CD4-positive, alpha-beta T cell (primary cell): ENCODE data around the gene PGK1. TPM values are rescaled to one million over a fixed set of nuclear protein-coding genes. Genes with fewer than 3 reads are reported as not detected.
A peak's percentile ranks its signal among the peaks of the same experiment; 100 is the strongest.

Experiments used
- ATAC-seq: fragments of 200-7000 bp; cut with Tn5 transposase; one replicate; pipeline ENCODE4 v1.10.0; 2022; ENCODE audit warnings: mild to moderate bottlenecking; ENCODE audit not compliant: poor library complexity
- CTCF ChIA-PET: fragments of 350-600 bp; sonication (Branson Sonifier 250); formaldehyde crosslinking; loops from one replicate; lab custom pipeline; 2021; ENCODE audit warnings: antibody characterized with exemption, inconsistent platforms; lab: Charles Lee
- POLR2A ChIA-PET: fragments of 350-600 bp; sonication (Branson Sonifier 250); formaldehyde crosslinking; loops from one replicate; lab custom pipeline; 2021; ENCODE audit warnings: antibody characterized with exemption, inconsistent platforms; lab: Charles Lee
- DNase-seq, 14 experiments: peaks; one replicate each; pipeline ENCODE4 v3.0.0-alpha.2; 2013 to 2020; ENCODE audit warnings: mixed read lengths in 2 of 14
- H3K27ac ChIP-seq, 2 donors: one replicate each; pipeline versions ENCODE4 v1.5.1 to v1.7.0; 2013; ENCODE audit warnings: low read length in 2 of 2, low read depth in 1 of 2, mild to moderate bottlenecking in 1 of 2
- H3K27me3 ChIP-seq, 2 experiments: 1 replicate in 1 of 2; 2 replicates in 1 of 2; pipeline versions ENCODE4 v1.6.1 to v1.7.0; 2013; ENCODE audit warnings: low read length in 2 of 2, control low read depth in 1 of 2, mild to moderate bottlenecking in 1 of 2, moderate library complexity in 1 of 2; ENCODE audit not compliant: insufficient read depth in 2 of 2, control insufficient read depth in 1 of 2
- H3K36me3 ChIP-seq: one replicate; pipeline ENCODE4 v1.6.1; 2013; ENCODE audit warnings: low read length, control low read depth; ENCODE audit not compliant: insufficient read depth
- H3K4me1 ChIP-seq: one replicate; pipeline ENCODE4 v1.6.1; 2013; ENCODE audit warnings: low read length, control low read depth; ENCODE audit not compliant: insufficient read depth
- H3K4me3 ChIP-seq: one replicate; pipeline ENCODE4 v1.5.1; 2013; ENCODE audit warnings: mild to moderate bottlenecking, low read length, moderate library complexity
- H3K9me3 ChIP-seq, 2 experiments: 1 replicate in 1 of 2; 2 replicates in 1 of 2; pipeline versions ENCODE4 v1.6.1 to v1.7.0; 2013; ENCODE audit warnings: low read length in 2 of 2, mild to moderate bottlenecking in 2 of 2, control low read depth in 1 of 2, moderate library complexity in 1 of 2; ENCODE audit not compliant: control insufficient read depth in 1 of 2, insufficient read depth in 1 of 2
- H3K27ac Mint-ChIP-seq: one replicate; pipeline ENCODE4 v1.8.0; 2020; ENCODE audit warnings: mixed read lengths
- H3K27me3 Mint-ChIP-seq: one replicate; pipeline ENCODE4 v1.8.0; 2021; ENCODE audit warnings: mixed read lengths
- H3K36me3 Mint-ChIP-seq: one replicate; pipeline ENCODE4 v1.8.0; 2021; ENCODE audit warnings: low read depth, mixed read lengths
- H3K4me1 Mint-ChIP-seq: one replicate; pipeline ENCODE4 v1.8.0; 2021; ENCODE audit warnings: low read depth, mixed read lengths
- H3K4me3 Mint-ChIP-seq: one replicate; pipeline ENCODE4 v1.8.0; 2020; ENCODE audit warnings: mild to moderate bottlenecking, mixed read lengths
- H3K9me3 Mint-ChIP-seq: one replicate; pipeline ENCODE4 v1.8.0; 2020; ENCODE audit warnings: mixed read lengths
- CTCF ChIP-seq: fragments of 200-600 bp; IDR thresholded peaks from one replicate; pipeline ENCODE4 v1.8.0; 2022; ENCODE audit warnings: antibody characterized with exemption, mild to moderate bottlenecking
- intact Hi-C, 2 experiments: fragments of 100-400 bp; cut with DNase I in 1 of 2; cut with micrococcal nuclease in 1 of 2; formaldehyde crosslinking; loops; one replicate each; pipeline versions ENCODE4 v1.15.1 to v1.9.0; 2023 to 2025; cut with DNase I, micrococcal nuclease
- total RNA-seq, 174 experiments: library from RNA in 2 of 174; stranded (reverse) in 2 of 174; gene quantifications; one replicate each; pipeline ENCODE4 v1.2.3 and lab custom pipeline; 2021 to 2026

The PGK1 gene
- total RNA-seq, 2 experiments from 2014 or later = 267 to 281 TPM

DNA sequence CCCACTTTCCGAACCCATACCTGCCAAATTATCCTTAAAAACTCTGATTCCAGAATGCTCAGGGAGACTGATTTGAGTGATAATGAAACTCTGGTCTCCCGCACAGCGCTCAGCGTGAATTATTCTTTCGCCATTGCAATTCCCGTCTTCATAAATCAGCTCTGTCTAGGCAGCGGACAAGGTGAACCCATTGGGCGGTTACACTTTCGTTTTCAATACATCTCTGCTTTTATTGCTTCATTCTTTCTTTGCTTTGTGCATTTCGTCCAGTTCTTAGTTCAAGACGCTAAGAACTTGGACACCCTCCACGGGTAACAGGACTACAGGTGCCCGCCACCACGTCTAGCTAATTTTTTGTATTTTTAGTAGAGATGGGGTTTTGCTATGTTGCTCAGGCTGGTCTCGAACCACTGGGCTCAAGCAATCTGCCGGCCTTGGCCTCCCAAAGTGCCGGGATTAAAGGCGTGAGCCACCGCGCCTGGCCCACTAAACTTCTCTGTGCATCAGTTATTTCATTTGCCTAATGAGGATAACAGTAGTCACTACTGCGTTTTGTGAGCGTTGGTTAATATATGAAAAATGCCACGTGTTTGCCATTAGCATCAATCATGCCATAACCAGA is 936 bp upstream of the PGK1 start:
- intact Hi-C loops = loop anchor here (5.0 to 10.0 kb wide), 4 partner anchors 58 to 412 kb away; partner anchors contain the start of genes ATRX (in 1 of the 2), COX7B (in 1 of the 2) and MAGT1 (in 1 of the 2)
- H3K27ac Mint-ChIP-seq = peak overlapping the region; percentile 99

DNA sequence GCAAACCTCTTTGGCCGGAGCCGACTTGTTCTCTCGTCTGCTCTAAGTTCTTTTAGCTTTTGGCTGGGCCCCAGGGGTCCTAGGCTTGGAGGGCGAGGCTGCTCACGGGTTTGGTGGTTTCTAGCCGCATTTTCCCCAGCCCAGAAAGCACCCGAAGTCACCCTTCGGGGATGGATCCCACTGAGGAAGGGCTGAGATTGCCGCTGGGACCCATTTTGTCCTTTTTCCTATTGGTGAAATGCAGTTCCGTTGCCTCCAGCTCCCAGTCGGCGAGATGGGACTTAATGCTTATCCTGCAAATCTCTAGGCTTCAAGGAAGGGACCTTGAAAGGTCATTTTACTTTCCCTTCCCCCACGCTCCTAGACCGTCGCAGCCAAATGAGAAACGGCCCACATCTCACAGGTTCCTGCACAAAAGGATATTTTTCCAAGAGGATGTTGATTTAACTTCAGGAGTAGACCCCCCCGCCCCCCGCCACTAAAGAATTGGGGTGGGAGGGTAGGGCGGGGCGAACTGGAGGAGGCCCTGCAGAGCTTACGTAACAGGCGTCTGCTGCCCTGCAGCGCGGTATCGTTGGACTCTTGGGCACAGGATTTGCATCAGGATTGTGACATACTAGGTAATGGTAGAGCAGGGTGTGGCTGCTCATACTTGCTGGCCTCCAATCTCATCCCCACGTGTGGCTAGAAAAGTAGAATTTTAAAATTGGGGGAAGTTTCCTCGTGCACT is 564 bp downstream of the PGK1 start:
- TF ChIP-seq CTCF = no peak
- DNase-seq = peak in 9 of 14 experiments; percentile 2 to 63 (median 23)
- H3K9me3 ChIP-seq = no peaks in the 10 kb centered on the region
- peak overlapping the region; percentile 98 for H3K4me3 ChIP-seq
- Mint-ChIP-seq H3K27me3 (no peaks in the 10 kb centered on the region), H3K4me1 (peaks cover 68% of the 10 kb centered on the region), H3K4me3 (peak overlapping the region; percentile 98), H3K9me3 (no peaks in the 10 kb centered on the region), H3K27ac (peak overlapping the region; percentile 99), H3K36me3 (peaks cover 45% of the 10 kb centered on the region)
- intact Hi-C loops = loop anchor here (5.0 to 10.0 kb wide), 6 partner anchors 32 to 410 kb away; partner anchors contain the start of genes ATRX (in 1 of the 2), COX7B (in 1 of the 2) and MAGT1 (in 1 of the 2)
- ATAC-seq = no peak
- H3K36me3 ChIP-seq = peaks cover 6% of the 10 kb centered on the region
- POLR2A ChIA-PET = interaction anchor here (0.6 to 4.3 kb wide), 8 partner anchors 9 to 209 kb away, joined by 3 to 21 read pairs (median 4); partner anchors contain the start of genes ATP7A, COX7B, MAGT1 and TAF9B
- CTCF ChIA-PET = interaction anchor here (1.2 kb wide), 1 partner anchor 205 kb away, joined by 3 read pairs; the partner anchor contains the start of gene COX7B
- peak overlapping the region; percentile 89 to 97 for H3K27ac ChIP-seq
- H3K27me3 ChIP-seq = no peaks in the 10 kb centered on the region
- peaks cover 35% of the 10 kb centered on the region for H3K4me1 ChIP-seq

More for the DNA sequence above, 936 bp upstream of the PGK1 start:
- no peaks in the 10 kb centered on the region for H3K9me3 ChIP-seq
- no peaks in the 10 kb centered on the region for H3K27me3 ChIP-seq
- peak overlapping the region; percentile 98 for H3K4me3 ChIP-seq
- no peaks in the 10 kb centered on the region for H3K9me3 Mint-ChIP-seq
- CTCF ChIA-PET = interaction anchor here (1.2 kb wide), 1 partner anchor 204 kb away, joined by 3 read pairs; the partner anchor contains the start of gene COX7B
- ATAC-seq (no peak), DNase-seq (no peak)
- no peaks in the 10 kb centered on the region for H3K27me3 Mint-ChIP-seq
- TF ChIP-seq CTCF = no peak
- H3K27ac ChIP-seq = peak overlapping the region; percentile 82 to 93
- H3K36me3 ChIP-seq = peaks cover 6% of the 10 kb centered on the region
- H3K4me1 Mint-ChIP-seq = peaks cover 53% of the 10 kb centered on the region
- H3K4me3 Mint-ChIP-seq = peak overlapping the region; percentile 98
- peaks cover 36% of the 10 kb centered on the region for H3K36me3 Mint-ChIP-seq
- H3K4me1 ChIP-seq = peaks cover 24% of the 10 kb centered on the region
- POLR2A ChIA-PET = interaction anchor here (2.5 to 4.3 kb wide), 2 partner anchors 30 to 204 kb away, joined by 13 to 21 read pairs; partner anchors contain the start of gene COX7B

- POLR2A ChIA-PET = interaction anchor here (1.3 to 4.3 kb wide), 5 partner anchors 19 to 211 kb away, joined by 3 to 21 read pairs (median 6); partner anchors contain the start of genes COX7B, MAGT1 and TAF9B
- Histone ChIP-seq H3K9me3 (no peaks in the 10 kb centered on the region), H3K27me3 (no peaks in the 10 kb centered on the region), H3K27ac (peak overlapping the region; percentile 76 to 89), H3K4me1 (peaks cover 40% of the 10 kb centered on the region), H3K4me3 (peak overlapping the region; percentile 98), H3K36me3 (peaks cover 18% of the 10 kb centered on the region)
- no peak for TF ChIP-seq CTCF
- Mint-ChIP-seq H3K9me3 (no peaks in the 10 kb centered on the region), H3K4me1 (peaks cover 71% of the 10 kb centered on the region), H3K27me3 (no peaks in the 10 kb centered on the region), H3K27ac (peak overlapping the region; percentile 99), H3K36me3 (peaks cover 48% of the 10 kb centered on the region), H3K4me3 (peak overlapping the region; percentile 98)
- DNase-seq (peak in 6 of 14 experiments; percentile 9 to 67 (median 50)), ATAC-seq (no peak)
- CTCF ChIA-PET = no interaction called here
- intact Hi-C loops = loop anchor here (5.0 to 10.0 kb wide), 5 partner anchors 34 to 409 kb away; partner anchors contain the start of gene ATRX (in 1 of the 2)
Measured at GRCh38 chrX:78105944-78106650, 2.0 kb downstream of the PGK1 start.
